ENCODE data around the gene PDGFA. TPM values are rescaled to one million over a fixed set of nuclear protein-coding genes. Genes with fewer than 3 reads are reported as not detected.

Gene PDGFA
- total and polyA plus RNA-seq, 2 experiments from 2014 or later, result 35.6 to 43.1 TPM

DNA sequence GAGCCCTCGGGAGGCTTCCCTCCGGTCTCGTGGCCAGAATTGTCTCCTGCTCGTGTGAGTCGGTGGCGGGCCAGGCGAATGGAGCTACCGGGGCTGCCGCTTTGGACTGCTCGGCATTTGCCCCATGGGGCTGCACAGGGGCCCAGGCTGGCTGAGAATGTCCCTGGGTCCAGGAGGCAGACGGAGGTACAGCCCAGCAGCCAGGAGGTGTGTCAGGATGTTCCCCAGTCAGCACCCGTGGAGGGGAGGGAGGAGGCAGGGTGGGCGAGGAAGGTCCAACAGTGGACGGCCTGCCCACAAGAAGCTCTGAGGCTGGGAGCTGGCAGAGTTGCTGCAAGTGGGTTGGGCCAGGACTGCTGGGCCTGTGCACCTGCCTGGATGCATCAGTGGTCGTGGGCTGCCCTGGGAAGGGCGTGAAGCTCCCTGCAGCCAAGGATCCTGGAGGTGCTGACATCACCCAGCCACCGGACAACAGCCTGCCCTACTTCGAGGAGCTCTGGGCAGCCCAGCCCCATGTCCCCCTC lies 46.4 kb downstream of the PDGFA start:
- TF ChIP-seq, protein P1, sequence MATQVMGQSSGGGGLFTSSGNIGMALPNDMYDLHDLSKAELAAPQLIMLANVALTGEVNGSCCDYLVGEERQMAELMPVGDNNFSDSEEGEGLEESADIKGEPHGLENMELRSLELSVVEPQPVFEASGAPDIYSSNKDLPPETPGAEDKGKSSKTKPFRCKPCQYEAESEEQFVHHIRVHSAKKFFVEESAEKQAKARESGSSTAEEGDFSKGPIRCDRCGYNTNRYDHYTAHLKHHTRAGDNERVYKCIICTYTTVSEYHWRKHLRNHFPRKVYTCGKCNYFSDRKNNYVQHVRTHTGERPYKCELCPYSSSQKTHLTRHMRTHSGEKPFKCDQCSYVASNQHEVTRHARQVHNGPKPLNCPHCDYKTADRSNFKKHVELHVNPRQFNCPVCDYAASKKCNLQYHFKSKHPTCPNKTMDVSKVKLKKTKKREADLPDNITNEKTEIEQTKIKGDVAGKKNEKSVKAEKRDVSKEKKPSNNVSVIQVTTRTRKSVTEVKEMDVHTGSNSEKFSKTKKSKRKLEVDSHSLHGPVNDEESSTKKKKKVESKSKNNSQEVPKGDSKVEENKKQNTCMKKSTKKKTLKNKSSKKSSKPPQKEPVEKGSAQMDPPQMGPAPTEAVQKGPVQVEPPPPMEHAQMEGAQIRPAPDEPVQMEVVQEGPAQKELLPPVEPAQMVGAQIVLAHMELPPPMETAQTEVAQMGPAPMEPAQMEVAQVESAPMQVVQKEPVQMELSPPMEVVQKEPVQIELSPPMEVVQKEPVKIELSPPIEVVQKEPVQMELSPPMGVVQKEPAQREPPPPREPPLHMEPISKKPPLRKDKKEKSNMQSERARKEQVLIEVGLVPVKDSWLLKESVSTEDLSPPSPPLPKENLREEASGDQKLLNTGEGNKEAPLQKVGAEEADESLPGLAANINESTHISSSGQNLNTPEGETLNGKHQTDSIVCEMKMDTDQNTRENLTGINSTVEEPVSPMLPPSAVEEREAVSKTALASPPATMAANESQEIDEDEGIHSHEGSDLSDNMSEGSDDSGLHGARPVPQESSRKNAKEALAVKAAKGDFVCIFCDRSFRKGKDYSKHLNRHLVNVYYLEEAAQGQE (IDR thresholded peaks at IDR 0.05; ENCODE audit: unreplicated experiment), result no peak
- no peak for TF ChIP-seq POLR2AphosphoS5 (IDR thresholded peaks at IDR 0.05; ENCODE audit: low read depth)
- TF ChIP-seq ZNF331 (CRISPR knock-in tag; IDR thresholded peaks at IDR 0.05; ENCODE audit: low read depth), result no peak
- TF ChIP-seq ZNF114 (CRISPR knock-in tag; IDR thresholded peaks at IDR 0.05), result no peak
- TF ChIP-seq JUNB (IDR thresholded peaks at IDR 0.05; ENCODE audit: unreplicated experiment), result no peak
- TF ChIP-seq, protein P2, sequence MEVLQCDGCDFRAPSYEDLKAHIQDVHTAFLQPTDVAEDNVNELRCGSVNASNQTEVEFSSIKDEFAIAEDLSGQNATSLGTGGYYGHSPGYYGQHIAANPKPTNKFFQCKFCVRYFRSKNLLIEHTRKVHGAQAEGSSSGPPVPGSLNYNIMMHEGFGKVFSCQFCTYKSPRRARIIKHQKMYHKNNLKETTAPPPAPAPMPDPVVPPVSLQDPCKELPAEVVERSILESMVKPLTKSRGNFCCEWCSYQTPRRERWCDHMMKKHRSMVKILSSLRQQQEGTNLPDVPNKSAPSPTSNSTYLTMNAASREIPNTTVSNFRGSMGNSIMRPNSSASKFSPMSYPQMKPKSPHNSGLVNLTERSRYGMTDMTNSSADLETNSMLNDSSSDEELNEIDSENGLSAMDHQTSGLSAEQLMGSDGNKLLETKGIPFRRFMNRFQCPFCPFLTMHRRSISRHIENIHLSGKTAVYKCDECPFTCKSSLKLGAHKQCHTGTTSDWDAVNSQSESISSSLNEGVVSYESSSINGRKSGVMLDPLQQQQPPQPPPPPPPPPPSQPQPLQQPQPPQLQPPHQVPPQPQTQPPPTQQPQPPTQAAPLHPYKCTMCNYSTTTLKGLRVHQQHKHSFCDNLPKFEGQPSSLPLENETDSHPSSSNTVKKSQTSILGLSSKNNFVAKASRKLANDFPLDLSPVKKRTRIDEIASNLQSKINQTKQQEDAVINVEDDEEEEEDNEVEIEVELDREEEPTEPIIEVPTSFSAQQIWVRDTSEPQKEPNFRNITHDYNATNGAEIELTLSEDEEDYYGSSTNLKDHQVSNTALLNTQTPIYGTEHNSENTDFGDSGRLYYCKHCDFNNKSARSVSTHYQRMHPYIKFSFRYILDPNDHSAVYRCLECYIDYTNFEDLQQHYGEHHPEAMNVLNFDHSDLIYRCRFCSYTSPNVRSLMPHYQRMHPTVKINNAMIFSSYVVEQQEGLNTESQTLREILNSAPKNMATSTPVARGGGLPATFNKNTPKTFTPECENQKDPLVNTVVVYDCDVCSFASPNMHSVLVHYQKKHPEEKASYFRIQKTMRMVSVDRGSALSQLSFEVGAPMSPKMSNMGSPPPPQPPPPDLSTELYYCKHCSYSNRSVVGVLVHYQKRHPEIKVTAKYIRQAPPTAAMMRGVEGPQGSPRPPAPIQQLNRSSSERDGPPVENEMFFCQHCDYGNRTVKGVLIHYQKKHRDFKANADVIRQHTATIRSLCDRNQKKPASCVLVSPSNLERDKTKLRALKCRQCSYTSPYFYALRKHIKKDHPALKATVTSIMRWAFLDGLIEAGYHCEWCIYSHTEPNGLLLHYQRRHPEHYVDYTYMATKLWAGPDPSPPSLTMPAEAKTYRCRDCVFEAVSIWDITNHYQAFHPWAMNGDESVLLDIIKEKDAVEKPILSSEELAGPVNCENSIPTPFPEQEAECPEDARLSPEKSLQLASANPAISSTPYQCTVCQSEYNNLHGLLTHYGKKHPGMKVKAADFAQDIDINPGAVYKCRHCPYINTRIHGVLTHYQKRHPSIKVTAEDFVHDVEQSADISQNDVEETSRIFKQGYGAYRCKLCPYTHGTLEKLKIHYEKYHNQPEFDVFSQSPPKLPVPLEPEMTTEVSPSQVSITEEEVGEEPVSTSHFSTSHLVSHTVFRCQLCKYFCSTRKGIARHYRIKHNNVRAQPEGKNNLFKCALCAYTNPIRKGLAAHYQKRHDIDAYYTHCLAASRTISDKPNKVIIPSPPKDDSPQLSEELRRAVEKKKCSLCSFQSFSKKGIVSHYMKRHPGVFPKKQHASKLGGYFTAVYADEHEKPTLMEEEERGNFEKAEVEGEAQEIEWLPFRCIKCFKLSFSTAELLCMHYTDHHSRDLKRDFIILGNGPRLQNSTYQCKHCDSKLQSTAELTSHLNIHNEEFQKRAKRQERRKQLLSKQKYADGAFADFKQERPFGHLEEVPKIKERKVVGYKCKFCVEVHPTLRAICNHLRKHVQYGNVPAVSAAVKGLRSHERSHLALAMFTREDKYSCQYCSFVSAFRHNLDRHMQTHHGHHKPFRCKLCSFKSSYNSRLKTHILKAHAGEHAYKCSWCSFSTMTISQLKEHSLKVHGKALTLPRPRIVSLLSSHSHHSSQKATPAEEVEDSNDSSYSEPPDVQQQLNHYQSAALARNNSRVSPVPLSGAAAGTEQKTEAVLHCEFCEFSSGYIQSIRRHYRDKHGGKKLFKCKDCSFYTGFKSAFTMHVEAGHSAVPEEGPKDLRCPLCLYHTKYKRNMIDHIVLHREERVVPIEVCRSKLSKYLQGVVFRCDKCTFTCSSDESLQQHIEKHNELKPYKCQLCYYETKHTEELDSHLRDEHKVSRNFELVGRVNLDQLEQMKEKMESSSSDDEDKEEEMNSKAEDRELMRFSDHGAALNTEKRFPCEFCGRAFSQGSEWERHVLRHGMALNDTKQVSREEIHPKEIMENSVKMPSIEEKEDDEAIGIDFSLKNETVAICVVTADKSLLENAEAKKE (CRISPR knock-in tag; IDR thresholded peaks at IDR 0.05), result no peak
- TF ChIP-seq, protein P3, sequence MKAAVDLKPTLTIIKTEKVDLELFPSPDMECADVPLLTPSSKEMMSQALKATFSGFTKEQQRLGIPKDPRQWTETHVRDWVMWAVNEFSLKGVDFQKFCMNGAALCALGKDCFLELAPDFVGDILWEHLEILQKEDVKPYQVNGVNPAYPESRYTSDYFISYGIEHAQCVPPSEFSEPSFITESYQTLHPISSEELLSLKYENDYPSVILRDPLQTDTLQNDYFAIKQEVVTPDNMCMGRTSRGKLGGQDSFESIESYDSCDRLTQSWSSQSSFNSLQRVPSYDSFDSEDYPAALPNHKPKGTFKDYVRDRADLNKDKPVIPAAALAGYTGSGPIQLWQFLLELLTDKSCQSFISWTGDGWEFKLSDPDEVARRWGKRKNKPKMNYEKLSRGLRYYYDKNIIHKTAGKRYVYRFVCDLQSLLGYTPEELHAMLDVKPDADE (IDR thresholded peaks at IDR 0.05), result no peak
- TF ChIP-seq, protein P4, sequence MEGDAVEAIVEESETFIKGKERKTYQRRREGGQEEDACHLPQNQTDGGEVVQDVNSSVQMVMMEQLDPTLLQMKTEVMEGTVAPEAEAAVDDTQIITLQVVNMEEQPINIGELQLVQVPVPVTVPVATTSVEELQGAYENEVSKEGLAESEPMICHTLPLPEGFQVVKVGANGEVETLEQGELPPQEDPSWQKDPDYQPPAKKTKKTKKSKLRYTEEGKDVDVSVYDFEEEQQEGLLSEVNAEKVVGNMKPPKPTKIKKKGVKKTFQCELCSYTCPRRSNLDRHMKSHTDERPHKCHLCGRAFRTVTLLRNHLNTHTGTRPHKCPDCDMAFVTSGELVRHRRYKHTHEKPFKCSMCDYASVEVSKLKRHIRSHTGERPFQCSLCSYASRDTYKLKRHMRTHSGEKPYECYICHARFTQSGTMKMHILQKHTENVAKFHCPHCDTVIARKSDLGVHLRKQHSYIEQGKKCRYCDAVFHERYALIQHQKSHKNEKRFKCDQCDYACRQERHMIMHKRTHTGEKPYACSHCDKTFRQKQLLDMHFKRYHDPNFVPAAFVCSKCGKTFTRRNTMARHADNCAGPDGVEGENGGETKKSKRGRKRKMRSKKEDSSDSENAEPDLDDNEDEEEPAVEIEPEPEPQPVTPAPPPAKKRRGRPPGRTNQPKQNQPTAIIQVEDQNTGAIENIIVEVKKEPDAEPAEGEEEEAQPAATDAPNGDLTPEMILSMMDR (conservative IDR thresholded peaks at IDR 0.05; ENCODE audit: low read depth in 2 of 2), result no peak
- TF ChIP-seq NANOG (IDR thresholded peaks at IDR 0.05; ENCODE audit: borderline replicate concordance), result no peak
- TF ChIP-seq CREB1 (CRISPR knock-in tag; IDR thresholded peaks at IDR 0.05; ENCODE audit: low read depth), result no peak
- TF ChIP-seq EZH2phosphoT487 (IDR thresholded peaks at IDR 0.05; ENCODE audit: unreplicated experiment), result no peak
- TF ChIP-seq EZH2 (IDR thresholded peaks at IDR 0.05; ENCODE audit: low read depth, unreplicated experiment), result no peak
- TF ChIP-seq STAT1 (IDR thresholded peaks at IDR 0.05; ENCODE audit: unreplicated experiment), result no peak
- Mint-ChIP-seq H3K27ac (no peak overlapping the region), H3K36me3 (ENCODE audit: low read depth) (peaks cover under 1% of the 10 kb centered on the region; the same call in 2 of the 3 replicates), H3K9me3 (peaks cover 10% of the 10 kb centered on the region), H3K4me1 (no peaks in the 10 kb centered on the region; the same call in 2 of the 3 replicates), H3K27me3 (ENCODE audit: insufficient read depth, low read depth, poor library complexity) (peaks cover 3% of the 10 kb centered on the region), H3K4me3 (no peak overlapping the region)
- no peaks in the 10 kb centered on the region for H3F3A ChIP-seq (replicated peaks; ENCODE audit: low read depth)
- DNase-seq (ENCODE audit: low spot score) (no peak), ATAC-seq (no peak)
- H3K79me2 ChIP-seq (replicated peaks; ENCODE audit: insufficient read depth), result no peaks in the 10 kb centered on the region
- no peak overlapping the region for H3K4me3 ChIP-seq
- H4K20me1 ChIP-seq (replicated peaks; ENCODE audit: insufficient read depth), result no peaks in the 10 kb centered on the region
- no peak overlapping the region for H3K4me2 ChIP-seq
- no peaks in the 10 kb centered on the region for H3K36me3 ChIP-seq (ENCODE audit: insufficient read depth)
- no peaks in the 10 kb centered on the region for H3K9me2 ChIP-seq (ENCODE audit: insufficient read depth)
- H3K27me3 ChIP-seq (ENCODE audit: insufficient read depth), result no peaks in the 10 kb centered on the region
- H3K27ac ChIP-seq (ENCODE audit: low read depth), result no peak overlapping the region
- H2AFZ ChIP-seq, result no peak overlapping the region
- H3K4me1 ChIP-seq (ENCODE audit: insufficient read depth), result no peaks in the 10 kb centered on the region

Measured in GM23338 (cell line).